IMR-90 (cell line): ENCODE results near the gene ARHGEF4. TPM values are rescaled to one million over a fixed set of nuclear protein-coding genes. Genes with fewer than 3 reads are reported as not detected.

Experiments
- ATAC-seq: fragments of 200-7000 bp; cut with Tn5 transposase; 2 replicates; pipeline ENCODE4 v1.9.1; 2020; ENCODE audit warnings: low read depth, mild to moderate bottlenecking, moderate library complexity
- BruUV-seq: library from RNA; stranded (reverse); fragments of 400-500 nt; replicated peaks from 2 replicates; lab custom pipeline; 2021; lab: Mats Ljungman, UMichigan
- CTCF ChIA-PET: fragments of 300-600 bp; formaldehyde crosslinking; extraction: SDS; loops from one replicate; lab custom pipeline; 2021; ENCODE audit warnings: antibody characterized with exemption; lab: Yijun Ruan, JAX
- POLR2A ChIA-PET: fragments of 300-600 bp; sonication (Branson Sonifier 250); formaldehyde crosslinking; loops from one replicate; lab custom pipeline; 2022; ENCODE audit warnings: antibody characterized with exemption; ENCODE audit not compliant: unreplicated experiment; lab: Charles Lee
- DNase-seq: peaks from one replicate; pipeline ENCODE4 v3.0.0; 2013
- H2AFZ ChIP-seq: replicated peaks from 2 replicates; pipeline ENCODE3; 2013; ENCODE audit warnings: low read length, mild to moderate bottlenecking; ENCODE audit not compliant: poor library complexity
- H2AK5ac ChIP-seq: 2 replicates; pipeline ENCODE4 v1.6.1; 2013; ENCODE audit warnings: low read depth, low read length, inconsistent platforms
- H2AK9ac ChIP-seq: replicated peaks from 2 replicates; pipeline ENCODE3; 2013; ENCODE audit warnings: mild to moderate bottlenecking, low read depth, low read length, moderate library complexity; ENCODE audit not compliant: poor library complexity
- H2BK120ac ChIP-seq: 2 replicates; pipeline ENCODE4 v1.6.1; 2013; ENCODE audit warnings: low read depth, low read length, inconsistent platforms
- H2BK15ac ChIP-seq: 3 replicates; pipeline ENCODE4 v1.6.1; 2013; ENCODE audit warnings: low read depth, low read length, inconsistent platforms
- H2BK20ac ChIP-seq: 2 replicates; pipeline ENCODE4 v1.6.1; 2013; ENCODE audit warnings: low read depth, mild to moderate bottlenecking, inconsistent platforms, low read length, moderate library complexity
- H2BK5ac ChIP-seq: 2 replicates; pipeline ENCODE4 v1.6.1; 2013; ENCODE audit warnings: mild to moderate bottlenecking, low read depth, low read length, inconsistent platforms; ENCODE audit not compliant: poor library complexity, severe bottlenecking
- H3K14ac ChIP-seq: replicated peaks from 2 replicates; pipeline ENCODE4 v1.6.1; 2013; ENCODE audit warnings: low read depth, low read length, inconsistent platforms
- H3K18ac ChIP-seq: 2 replicates; pipeline ENCODE4 v1.6.1; 2013; ENCODE audit warnings: low read depth, low read length, control low read depth
- H3K23ac ChIP-seq: 2 replicates; pipeline ENCODE4 v1.6.1; 2013; ENCODE audit warnings: low read depth, low read length, inconsistent platforms
- H3K27ac ChIP-seq: 2 replicates; pipeline ENCODE4 v1.5.1; 2013; ENCODE audit warnings: mild to moderate bottlenecking, control low read depth, low read length; ENCODE audit not compliant: insufficient read depth
- H3K27me3 ChIP-seq: 2 replicates; pipeline ENCODE4 v1.6.1; 2013; ENCODE audit warnings: low read length; ENCODE audit not compliant: control insufficient read depth, insufficient read depth
- H3K36me3 ChIP-seq: 2 replicates; pipeline ENCODE4 v1.6.1; 2013; ENCODE audit warnings: low read length, mixed read lengths; ENCODE audit not compliant: control insufficient read depth, insufficient read depth
- H3K4ac ChIP-seq: 2 replicates; pipeline ENCODE4 v1.6.1; 2013; ENCODE audit warnings: low read depth, low read length, inconsistent platforms
- H3K4me1 ChIP-seq: 2 replicates; pipeline ENCODE4 v1.6.1; 2013; ENCODE audit warnings: low read length, mixed read lengths; ENCODE audit not compliant: control insufficient read depth, insufficient read depth
- H3K4me2 ChIP-seq: 2 replicates; pipeline ENCODE4 v1.6.1; 2013; ENCODE audit warnings: low read depth, mild to moderate bottlenecking, control low read depth, low read length, moderate library complexity
- H3K4me3 ChIP-seq: 2 replicates; pipeline ENCODE4 v1.5.1; 2013; ENCODE audit warnings: low read depth, mild to moderate bottlenecking, control low read depth, low read length, moderate library complexity; ENCODE audit not compliant: insufficient read depth
- H3K56ac ChIP-seq: 2 replicates; pipeline ENCODE4 v1.6.1; 2013; ENCODE audit warnings: low read length, inconsistent platforms; ENCODE audit not compliant: insufficient read depth; ENCODE audit errors: extremely low read depth
- H3K79me1 ChIP-seq, 2 experiments: 2 replicates each; pipeline ENCODE4 v1.6.1; 2013; ENCODE audit warnings: low read length in 2 of 2, inconsistent platforms in 1 of 2, low read depth in 1 of 2
- H3K9ac ChIP-seq: 2 replicates; pipeline ENCODE4 v1.6.1; 2013; ENCODE audit warnings: low read depth, low read length, control low read depth
- H3K9me1 ChIP-seq: 2 replicates; pipeline ENCODE4 v1.6.1; 2013; ENCODE audit warnings: low read length, inconsistent platforms; ENCODE audit not compliant: insufficient read depth
- H3K9me3 ChIP-seq: 2 replicates; pipeline ENCODE4 v1.6.1; 2013; ENCODE audit warnings: low read length; ENCODE audit not compliant: control insufficient read depth, insufficient read depth
- H4K20me1 ChIP-seq: 2 replicates; pipeline ENCODE4 v1.6.1; 2013; ENCODE audit warnings: low read length, inconsistent platforms; ENCODE audit not compliant: insufficient read depth
- H4K5ac ChIP-seq: 2 replicates; pipeline ENCODE4 v1.6.1; 2013; ENCODE audit warnings: mild to moderate bottlenecking, low read depth, low read length, control low read depth
- H4K8ac ChIP-seq, 2 experiments: 2 replicates each; pipeline ENCODE4 v1.6.1; 2013; ENCODE audit warnings: low read depth in 2 of 2, low read length in 2 of 2, control low read depth in 1 of 2, inconsistent platforms in 1 of 2
- H4K91ac ChIP-seq: 2 replicates; pipeline ENCODE4 v1.6.1; 2013; ENCODE audit warnings: low read depth, low read length, inconsistent platforms; ENCODE audit not compliant: insufficient read depth
- CEBPB ChIP-seq: IDR thresholded peaks from 2 replicates; pipeline ENCODE4 v1.6.1; 2012; ENCODE audit warnings: low read depth, low read length, improper control_type of control experiment
- NFE2L2 ChIP-seq: fragments of 150-350 bp; IDR thresholded peaks from 2 replicates; pipeline ENCODE4 v1.6.1; 2016; ENCODE audit warnings: low read depth, mild to moderate bottlenecking, low read length
- RCOR1 ChIP-seq: IDR thresholded peaks from 2 replicates; pipeline ENCODE4 v1.6.1; 2012; ENCODE audit warnings: mild to moderate bottlenecking, low read length, improper control_type of control experiment; ENCODE audit not compliant: insufficient replicate concordance
- WGBS, 2 experiments: methylation state at CpG; one replicate each; pipeline versions ENCODE4 v1.1.5 to v1.1.7; 2013; ENCODE audit warnings: missing lambda C conversion rate in 2 of 2; ENCODE audit not compliant: insufficient read length in 1 of 2; ENCODE audit errors: extremely low coverage in 2 of 2; 5-methylcytosine and 5-hydroxymethylcytosine counted together
- dilution Hi-C: fragments of 300-500 bp; cut with HindIII; formaldehyde crosslinking; loops from one replicate; pipeline ENCODE4 v1.14.3; 2018; ENCODE audit warnings: low sequenced_read_pairs; ENCODE audit not compliant: unreplicated experiment
- in situ Hi-C: fragments of 300-500 bp; cut with MboI; formaldehyde crosslinking; loops from 3 replicates; pipeline ENCODE4 v1.14.3; 2019; ENCODE audit warnings: low sequenced_read_pairs, inconsistent platforms, mixed read lengths
- intact Hi-C: fragments of 100-400 bp; cut with micrococcal nuclease; formaldehyde crosslinking; loops from 2 replicates; pipeline ENCODE4 v1.10.0; 2022
- polyA plus RNA-seq, 3 experiments: library from polyadenylated mRNA; depleted of rRNA; stranded (reverse); fragments of >200 nt; gene quantifications; 2 replicates each; pipeline ENCODE4 v1.2.3, GENCODE V29; 2012; ENCODE audit warnings: low replicate concordance in 1 of 3
- total RNA-seq: library from RNA; depleted of rRNA; stranded (reverse); fragments of >200 nt; gene quantifications from 2 replicates; pipeline ENCODE4 v1.2.3, GENCODE V29; 2012

The ARHGEF4 gene
- total and polyA plus RNA-seq, 2 of the 4 experiments (the other 2 are of a cell fraction): 2.7 to 5.0 TPM

DNA sequence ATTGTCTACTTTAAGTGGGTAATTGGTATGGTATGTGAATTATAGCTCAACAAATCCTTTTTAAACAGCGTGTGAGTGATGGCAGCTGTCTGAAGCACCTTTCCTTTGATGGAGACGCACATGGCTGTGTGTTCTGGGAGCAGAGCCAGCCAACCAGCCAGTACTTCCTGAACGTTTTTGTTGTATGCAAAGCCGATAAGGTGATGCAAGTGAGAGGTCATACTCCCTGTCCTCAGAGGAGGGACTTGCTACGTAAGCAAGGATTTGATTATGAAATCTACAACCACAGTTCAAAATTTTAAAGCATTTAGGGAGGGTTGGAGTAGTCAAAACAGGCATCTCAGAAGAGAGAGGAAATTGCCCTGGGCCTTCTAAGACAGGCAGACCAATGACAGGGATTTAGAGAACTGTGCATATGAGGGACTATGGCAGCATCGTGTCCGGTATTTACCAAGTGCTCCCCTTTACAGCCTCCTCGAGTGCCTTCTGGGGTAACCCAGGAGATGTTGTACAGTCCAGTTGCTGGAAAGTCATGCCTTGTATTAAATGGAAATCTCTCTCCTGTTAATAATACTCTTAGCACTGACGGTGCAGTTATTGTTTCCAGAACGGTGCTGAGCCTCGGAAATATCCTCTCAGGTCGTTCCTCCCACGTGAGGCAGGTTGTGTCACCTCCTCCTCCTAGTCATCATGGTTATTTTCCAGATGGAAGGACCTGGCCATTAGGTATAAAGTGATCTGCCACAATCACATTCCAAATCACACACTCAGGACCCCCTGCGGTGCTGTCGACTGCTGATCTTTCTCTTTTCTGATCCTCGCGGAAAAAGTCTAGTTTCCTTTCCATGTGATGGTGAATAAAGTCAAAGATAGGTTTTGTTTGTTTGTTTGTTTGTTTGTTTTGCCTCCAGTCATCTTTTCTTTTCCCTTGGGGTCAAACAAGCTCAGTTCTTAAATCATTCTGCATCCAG is 28.4 kb downstream of the ARHGEF4 start:
- H4K5ac ChIP-seq: no peak overlapping the region
- no peaks in the 10 kb centered on the region for H4K20me1 ChIP-seq
- H3K18ac ChIP-seq: no peak overlapping the region
- peak; percentile 78 for DNase-seq
- no peak overlapping the region for H4K8ac ChIP-seq
- H3K79me1 ChIP-seq: no peaks in the 10 kb centered on the region
- no peak overlapping the region for H2BK20ac ChIP-seq
- no peak overlapping the region for H3K23ac ChIP-seq
- CTCF ChIA-PET: no interaction called here
- no peak overlapping the region for H3K27ac ChIP-seq
- no peaks in the 10 kb centered on the region for H3K9me3 ChIP-seq
- no peaks in the 10 kb centered on the region for H3K9me1 ChIP-seq
- H3K4ac ChIP-seq: no peak overlapping the region
- no peak overlapping the region for H2AK5ac ChIP-seq
- peaks cover 3% of the 10 kb centered on the region; the same call in 1 of the 2 replicates for H3K27me3 ChIP-seq
- no peak overlapping the region for H2AK9ac ChIP-seq
- H2AFZ ChIP-seq: no peak overlapping the region
- in situ Hi-C loops: no loop called here
- no peak overlapping the region for H2BK120ac ChIP-seq
- WGBS, 2 experiments: 80% methylated on average over 1 of the region's 17 CpGs; no CpG with 5 or more reads in 1 of the 2 experiments
- no peaks in the 10 kb centered on the region for H3K36me3 ChIP-seq
- H3K9ac ChIP-seq: no peak overlapping the region
- no peak overlapping the region for H2BK15ac ChIP-seq
- no peak overlapping the region for H3K4me3 ChIP-seq
- POLR2A ChIA-PET: no interaction called here
- TF ChIP-seq CEBPB: peak; percentile 39
- no peak for TF ChIP-seq NFE2L2
- no peak for TF ChIP-seq RCOR1
- dilution Hi-C loops: no loop called here
- no peaks in the 10 kb centered on the region; the same call in 1 of the 2 replicates for H3K4me1 ChIP-seq
- peak; percentile 24; the same call in 1 of the 2 replicates for ATAC-seq
- intact Hi-C loops: no loop called here
- no peak overlapping the region for H4K91ac ChIP-seq
- no peak overlapping the region for H2BK5ac ChIP-seq
- H3K56ac ChIP-seq: no peak overlapping the region
- no TSS peak for BruUV-seq
- no peak overlapping the region for H3K4me2 ChIP-seq
- no peak overlapping the region for H3K14ac ChIP-seq
